ENCODE data around the gene CBX6.

CBX6 gene

DNA sequence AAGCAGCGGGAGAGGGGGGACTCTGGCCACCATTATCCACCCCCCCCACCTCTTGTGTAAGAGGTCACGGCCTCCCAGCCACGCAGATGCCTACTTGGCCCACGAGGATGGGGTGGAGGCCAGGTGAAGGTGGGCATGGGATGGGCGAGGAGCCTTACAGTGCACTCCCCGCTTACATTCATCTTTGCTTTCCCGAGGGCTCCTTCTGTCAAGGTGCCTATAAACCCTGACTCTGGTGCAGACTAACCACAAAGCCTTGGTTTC lies 41.2 kb downstream of the CBX6 start:
- H3K27me3 ChIP-seq = no peaks in the 10 kb centered on the region
- no peak overlapping the region for H3K4me3 ChIP-seq
- no peaks in the 10 kb centered on the region for H3K9me3 ChIP-seq
- intact Hi-C loops (cut with DNase I; ENCODE audit: low total_unique reads) = no loop called here
- DNase-seq = no peak
- no peak overlapping the region for H3K27ac ChIP-seq
- TF ChIP-seq, protein P1, sequence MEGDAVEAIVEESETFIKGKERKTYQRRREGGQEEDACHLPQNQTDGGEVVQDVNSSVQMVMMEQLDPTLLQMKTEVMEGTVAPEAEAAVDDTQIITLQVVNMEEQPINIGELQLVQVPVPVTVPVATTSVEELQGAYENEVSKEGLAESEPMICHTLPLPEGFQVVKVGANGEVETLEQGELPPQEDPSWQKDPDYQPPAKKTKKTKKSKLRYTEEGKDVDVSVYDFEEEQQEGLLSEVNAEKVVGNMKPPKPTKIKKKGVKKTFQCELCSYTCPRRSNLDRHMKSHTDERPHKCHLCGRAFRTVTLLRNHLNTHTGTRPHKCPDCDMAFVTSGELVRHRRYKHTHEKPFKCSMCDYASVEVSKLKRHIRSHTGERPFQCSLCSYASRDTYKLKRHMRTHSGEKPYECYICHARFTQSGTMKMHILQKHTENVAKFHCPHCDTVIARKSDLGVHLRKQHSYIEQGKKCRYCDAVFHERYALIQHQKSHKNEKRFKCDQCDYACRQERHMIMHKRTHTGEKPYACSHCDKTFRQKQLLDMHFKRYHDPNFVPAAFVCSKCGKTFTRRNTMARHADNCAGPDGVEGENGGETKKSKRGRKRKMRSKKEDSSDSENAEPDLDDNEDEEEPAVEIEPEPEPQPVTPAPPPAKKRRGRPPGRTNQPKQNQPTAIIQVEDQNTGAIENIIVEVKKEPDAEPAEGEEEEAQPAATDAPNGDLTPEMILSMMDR (IDR thresholded peaks at IDR 0.05) = no peak
- no peaks in the 10 kb centered on the region for H3K4me1 ChIP-seq
- H3K36me3 ChIP-seq = peaks cover 0 to 11% (median 3%) of the 10 kb centered on the region in 3 donors

DNA sequence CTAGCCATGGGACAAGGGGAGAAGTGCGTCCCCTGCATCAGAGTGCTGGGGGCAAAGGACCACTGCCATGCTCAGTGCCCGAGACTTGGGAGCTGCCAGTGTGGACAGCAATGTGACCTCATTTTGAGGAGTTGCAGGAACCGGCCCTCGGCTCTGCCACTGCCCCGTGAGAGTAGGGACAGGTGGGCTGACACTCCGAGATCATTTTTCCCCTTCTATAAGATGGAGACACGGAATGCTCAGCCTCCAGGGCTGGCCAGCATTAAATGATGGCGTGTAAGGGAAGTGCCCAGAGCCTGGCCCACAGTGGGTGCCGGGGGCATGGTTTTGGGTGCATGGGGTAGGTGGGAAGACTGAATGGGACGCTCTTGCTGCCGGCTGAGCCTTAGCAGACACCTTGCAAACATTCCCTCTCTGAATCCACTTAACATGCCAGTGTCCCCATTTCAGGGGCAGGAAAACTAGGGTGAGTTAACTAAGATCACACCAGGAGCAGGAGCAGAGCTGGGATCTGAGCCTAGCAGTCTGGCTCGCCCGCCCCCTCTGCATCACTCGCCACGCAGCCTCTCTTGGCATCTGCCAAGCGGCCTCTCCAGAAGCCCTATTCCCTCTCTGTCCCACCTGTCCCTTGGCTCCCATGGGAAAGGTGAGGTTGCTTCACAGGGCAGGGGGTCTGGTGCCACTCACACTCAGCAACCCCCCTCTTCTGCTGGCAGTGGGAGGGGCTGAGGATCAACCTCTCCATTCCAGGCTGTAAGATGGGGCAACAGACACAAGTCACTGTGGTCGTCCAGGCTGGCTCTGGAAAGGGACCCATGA lies 41.8 kb downstream of the CBX6 start:
- DNase-seq = no peak
- intact Hi-C loops (cut with DNase I; ENCODE audit: low total_unique reads) = no loop called here
- peaks cover 0 to 11% (median 3%) of the 10 kb centered on the region in 3 donors for H3K36me3 ChIP-seq
- H3K27ac ChIP-seq = no peak overlapping the region
- H3K9me3 ChIP-seq = no peaks in the 10 kb centered on the region
- H3K4me1 ChIP-seq = no peaks in the 10 kb centered on the region
- no peak overlapping the region for H3K4me3 ChIP-seq
- TF ChIP-seq, protein P1 (IDR thresholded peaks at IDR 0.05) = no peak
- H3K27me3 ChIP-seq = no peaks in the 10 kb centered on the region

DNA sequence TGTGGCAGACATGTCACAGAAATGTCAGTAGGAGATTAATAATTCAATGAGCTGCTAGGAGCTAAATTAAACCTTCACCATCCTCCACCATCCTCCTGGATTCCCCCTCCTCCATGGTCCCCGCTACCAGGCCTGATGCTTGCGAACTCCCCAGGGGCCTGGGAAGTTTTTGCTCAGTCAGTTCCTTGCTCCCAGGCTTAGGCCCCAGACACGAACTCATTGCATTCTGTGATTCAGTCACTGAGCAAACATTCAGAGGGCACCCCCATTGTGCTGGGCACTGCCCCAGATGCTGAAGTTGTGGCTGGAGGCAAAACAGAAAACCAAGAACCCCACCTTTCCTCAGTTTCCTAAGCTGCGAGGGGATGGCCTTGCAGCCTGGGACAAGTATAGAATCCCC lies 42.5 kb downstream of the CBX6 start:
- Histone ChIP-seq H3K4me1 (no peaks in the 10 kb centered on the region), H3K36me3 (peaks cover 0 to 11% (median 3%) of the 10 kb centered on the region in 3 donors), H3K27ac (no peak overlapping the region), H3K27me3 (no peaks in the 10 kb centered on the region), H3K4me3 (no peak overlapping the region), H3K9me3 (no peaks in the 10 kb centered on the region)
- intact Hi-C loops (cut with DNase I; ENCODE audit: low total_unique reads) = no loop called here
- TF ChIP-seq, protein P1 (IDR thresholded peaks at IDR 0.05) = no peak
- DNase-seq = no peak

GRCh38 chr22:38828616-38829205 lies 43.3 kb downstream of the CBX6 start:
- intact Hi-C loops (cut with DNase I; ENCODE audit: low total_unique reads) = no loop called here
- H3K4me3 ChIP-seq = no peak overlapping the region
- no peak overlapping the region for H3K27ac ChIP-seq
- no peaks in the 10 kb centered on the region for H3K4me1 ChIP-seq
- peaks cover 0 to 11% (median 3%) of the 10 kb centered on the region in 3 donors for H3K36me3 ChIP-seq
- TF ChIP-seq, protein P1 (IDR thresholded peaks at IDR 0.05) = no peak
- no peak for DNase-seq
- no peaks in the 10 kb centered on the region for H3K9me3 ChIP-seq
- no peaks in the 10 kb centered on the region for H3K27me3 ChIP-seq

DNA sequence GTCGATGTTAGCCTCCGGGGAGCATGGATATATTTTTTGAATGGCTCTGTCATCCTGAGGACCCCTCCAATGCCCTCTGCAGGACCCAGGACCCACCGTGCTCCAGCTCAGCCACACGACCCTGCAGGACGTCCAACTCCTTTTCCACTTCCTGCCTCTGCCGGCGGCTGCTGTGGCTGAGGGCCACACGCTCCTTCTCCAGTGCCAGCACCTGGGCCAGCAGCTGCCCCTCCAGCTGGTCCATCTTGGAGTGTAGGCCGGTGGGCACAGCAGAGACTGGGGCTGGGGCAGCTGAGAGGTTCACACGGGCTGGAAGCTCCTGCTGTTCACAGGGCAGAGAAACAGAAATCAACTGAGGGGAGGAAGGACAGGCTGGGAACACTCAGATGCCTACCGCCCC lies 43.8 kb downstream of the CBX6 start:
- Histone ChIP-seq H3K27me3 (no peaks in the 10 kb centered on the region), H3K36me3 (peaks cover 0 to 13% (median 3%) of the 10 kb centered on the region in 3 donors), H3K9me3 (no peaks in the 10 kb centered on the region), H3K4me1 (no peaks in the 10 kb centered on the region), H3K4me3 (no peak overlapping the region), H3K27ac (no peak overlapping the region)
- intact Hi-C loops (cut with DNase I; ENCODE audit: low total_unique reads) = no loop called here
- TF ChIP-seq, protein P1 (IDR thresholded peaks at IDR 0.05) = no peak
- no peak for DNase-seq
